GM19467 (cell line): Measurements from ENCODE around the gene INPPL1.
A peak's percentile ranks its signal among the peaks of the same experiment; 100 is the strongest.

Experiments
- ATAC-seq: cut with Tn5 transposase; IDR thresholded peaks from one replicate; pipeline ENCODE4 v1.9.1; 2021; ENCODE audit warnings: mild to moderate bottlenecking, moderate library complexity; ENCODE audit not compliant: unreplicated experiment

INPPL1 gene

GRCh38 chr11:72209101-72209500 lies 15.5 kb upstream of the INPPL1 start:
- ATAC-seq, result no peak

DNA sequence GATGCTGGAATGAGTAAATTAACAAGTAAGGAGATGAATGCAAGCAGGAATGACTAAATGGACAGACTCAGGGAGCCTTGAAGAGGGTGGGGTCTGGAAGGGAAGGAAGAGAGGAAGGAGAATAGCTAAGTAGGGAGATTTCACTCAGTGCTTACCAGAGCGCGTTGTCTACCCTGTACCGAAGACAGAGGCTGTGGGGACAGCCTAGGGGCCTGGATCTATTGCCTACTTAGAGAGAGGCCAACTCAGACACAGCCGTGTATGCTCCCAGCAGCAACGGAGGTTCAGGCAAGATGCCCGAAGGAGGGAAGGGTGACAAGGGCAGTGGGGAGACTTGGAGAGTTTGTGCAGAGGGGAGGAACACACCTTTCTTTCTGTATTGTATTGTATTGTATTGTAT lies 7.9 kb upstream of the INPPL1 start, which contains the start of gene FOLR2:
Gene FOLR2 (plus strand): TSS at position 157 of the 400 bp plus-strand sequence. CDS start 1,791 bp downstream, outside the sequence.
- ATAC-seq, result no peak

DNA sequence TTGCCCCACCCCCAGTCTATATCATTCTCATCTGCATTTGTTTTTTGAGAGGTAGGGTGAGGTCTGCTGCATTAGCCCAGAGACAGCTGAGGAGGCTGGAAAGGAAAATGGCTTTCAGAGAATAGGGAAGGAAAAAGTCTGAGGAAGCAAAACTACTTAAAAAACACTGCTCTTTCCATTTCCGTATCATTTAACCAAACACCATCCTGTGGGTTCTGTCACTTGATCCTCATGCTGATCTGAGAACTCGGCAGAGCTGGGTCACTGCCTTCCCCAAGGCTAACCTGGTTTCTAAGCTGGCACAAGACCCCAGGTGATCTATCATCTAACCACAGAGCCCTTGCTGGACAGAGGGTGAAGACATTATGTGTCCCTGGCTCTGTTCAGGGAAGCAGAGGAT lies 6.7 kb upstream of the INPPL1 start:
- no peak for ATAC-seq

DNA sequence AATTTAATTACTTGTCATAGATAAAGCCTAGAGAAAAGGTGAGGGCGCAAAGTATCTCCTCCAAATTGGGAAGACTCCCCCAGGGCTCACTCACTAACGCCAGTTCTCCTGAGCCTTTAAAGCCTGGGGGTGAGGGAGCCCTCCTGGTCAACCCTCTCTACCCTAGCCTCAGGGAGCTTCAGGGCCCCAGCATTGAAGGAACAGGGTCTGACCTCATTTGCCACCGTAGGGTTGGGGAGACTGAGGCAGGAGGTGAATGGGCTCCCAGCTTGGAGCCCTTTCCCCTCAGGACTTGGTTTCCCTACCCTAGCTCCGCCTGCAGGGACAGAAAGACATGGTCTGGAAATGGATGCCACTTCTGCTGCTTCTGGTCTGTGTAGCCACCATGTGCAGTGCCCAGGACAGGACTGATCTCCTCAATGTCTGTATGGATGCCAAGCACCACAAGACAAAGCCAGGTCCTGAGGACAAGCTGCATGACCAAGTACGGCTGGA lies 6.3 kb upstream of the INPPL1 start:
- ATAC-seq, result no peak

DNA sequence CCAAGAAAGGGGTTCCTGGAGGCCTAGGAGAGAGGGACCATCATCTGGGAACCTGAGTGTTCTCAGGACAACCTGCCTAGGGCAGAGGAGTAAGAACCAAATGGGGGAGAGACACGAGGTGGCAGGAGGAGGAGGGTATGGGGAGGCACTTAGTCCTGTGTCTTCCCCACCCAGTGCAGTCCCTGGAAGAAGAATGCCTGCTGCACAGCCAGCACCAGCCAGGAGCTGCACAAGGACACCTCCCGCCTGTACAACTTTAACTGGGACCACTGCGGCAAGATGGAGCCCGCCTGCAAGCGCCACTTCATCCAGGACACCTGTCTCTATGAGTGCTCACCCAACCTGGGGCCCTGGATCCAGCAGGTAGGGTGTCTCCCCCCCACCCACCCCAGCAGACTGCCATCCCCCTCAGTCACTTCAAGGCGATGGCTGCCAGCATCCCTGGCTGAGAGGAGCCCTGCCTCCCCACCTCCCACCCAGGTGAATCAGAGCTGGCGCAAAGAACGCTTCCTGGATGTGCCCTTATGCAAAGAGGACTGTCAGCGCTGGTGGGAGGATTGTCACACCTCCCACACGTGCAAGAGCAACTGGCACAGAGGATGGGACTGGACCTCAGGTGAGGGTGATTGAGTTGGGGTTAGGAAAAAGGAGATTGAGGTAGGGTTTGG lies 3.7 kb upstream of the INPPL1 start:
- no peak for ATAC-seq

DNA sequence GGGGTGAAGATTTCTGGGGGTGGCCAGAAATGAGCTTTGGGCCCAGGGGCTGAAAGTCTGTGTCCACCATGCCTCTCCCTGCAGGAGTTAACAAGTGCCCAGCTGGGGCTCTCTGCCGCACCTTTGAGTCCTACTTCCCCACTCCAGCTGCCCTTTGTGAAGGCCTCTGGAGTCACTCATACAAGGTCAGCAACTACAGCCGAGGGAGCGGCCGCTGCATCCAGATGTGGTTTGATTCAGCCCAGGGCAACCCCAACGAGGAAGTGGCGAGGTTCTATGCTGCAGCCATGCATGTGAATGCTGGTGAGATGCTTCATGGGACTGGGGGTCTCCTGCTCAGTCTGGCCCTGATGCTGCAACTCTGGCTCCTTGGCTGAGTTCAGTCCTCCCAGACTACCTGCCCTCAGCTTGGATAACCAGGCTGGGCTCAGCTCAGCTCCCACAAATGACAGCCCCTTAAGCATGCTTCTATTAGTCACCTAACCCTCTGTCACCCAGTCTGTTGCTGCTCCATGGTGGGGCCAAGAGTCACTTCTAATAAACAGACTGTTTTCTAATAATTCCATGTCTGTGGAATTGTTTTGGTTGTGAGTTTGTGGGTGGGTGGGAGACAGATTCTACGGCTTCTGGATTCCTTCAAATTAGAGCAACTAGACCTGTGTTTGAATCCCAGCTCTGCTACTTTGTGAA lies 3.0 kb upstream of the INPPL1 start:
- ATAC-seq, result no peak

GRCh38 chr11:72222106-72222891 lies 2.3 kb upstream of the INPPL1 start:
- ATAC-seq, result no peak

DNA sequence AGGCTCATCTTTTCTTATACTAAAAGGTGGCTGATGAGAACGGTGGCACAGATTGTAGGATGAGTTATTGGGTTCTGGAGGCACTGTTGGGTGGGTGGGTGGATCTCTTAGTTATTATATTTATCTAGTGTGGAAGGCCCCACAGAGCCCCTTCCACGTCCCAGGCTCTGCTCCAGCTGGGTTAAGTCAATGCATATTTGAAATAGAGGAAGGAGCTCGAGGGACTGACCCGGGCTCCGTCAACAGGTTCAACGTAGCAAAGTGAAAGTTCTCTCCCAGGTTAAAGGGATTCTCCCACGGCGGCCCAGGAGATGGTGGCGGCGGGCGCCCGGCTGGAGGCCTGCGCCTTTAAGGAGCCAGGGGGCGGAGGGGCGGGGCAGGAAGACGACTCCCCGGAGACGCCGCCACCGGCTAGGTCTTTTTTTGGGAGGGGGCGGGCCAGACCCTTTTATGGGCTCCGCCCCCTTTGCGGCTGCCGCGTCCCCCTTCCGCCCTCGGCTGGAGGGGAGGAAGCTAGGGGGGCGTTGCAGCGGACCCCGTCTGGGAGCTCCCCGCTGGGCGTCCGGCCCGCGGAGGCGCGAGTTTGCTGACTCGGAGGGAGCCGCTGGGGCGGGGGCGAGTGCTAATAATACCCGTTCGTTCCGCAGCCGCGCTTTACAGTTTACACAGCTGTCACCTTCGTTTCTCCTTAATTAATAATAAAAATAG lies 1.5 kb upstream of the INPPL1 start:
- ATAC-seq, result peak; percentile 53

DNA sequence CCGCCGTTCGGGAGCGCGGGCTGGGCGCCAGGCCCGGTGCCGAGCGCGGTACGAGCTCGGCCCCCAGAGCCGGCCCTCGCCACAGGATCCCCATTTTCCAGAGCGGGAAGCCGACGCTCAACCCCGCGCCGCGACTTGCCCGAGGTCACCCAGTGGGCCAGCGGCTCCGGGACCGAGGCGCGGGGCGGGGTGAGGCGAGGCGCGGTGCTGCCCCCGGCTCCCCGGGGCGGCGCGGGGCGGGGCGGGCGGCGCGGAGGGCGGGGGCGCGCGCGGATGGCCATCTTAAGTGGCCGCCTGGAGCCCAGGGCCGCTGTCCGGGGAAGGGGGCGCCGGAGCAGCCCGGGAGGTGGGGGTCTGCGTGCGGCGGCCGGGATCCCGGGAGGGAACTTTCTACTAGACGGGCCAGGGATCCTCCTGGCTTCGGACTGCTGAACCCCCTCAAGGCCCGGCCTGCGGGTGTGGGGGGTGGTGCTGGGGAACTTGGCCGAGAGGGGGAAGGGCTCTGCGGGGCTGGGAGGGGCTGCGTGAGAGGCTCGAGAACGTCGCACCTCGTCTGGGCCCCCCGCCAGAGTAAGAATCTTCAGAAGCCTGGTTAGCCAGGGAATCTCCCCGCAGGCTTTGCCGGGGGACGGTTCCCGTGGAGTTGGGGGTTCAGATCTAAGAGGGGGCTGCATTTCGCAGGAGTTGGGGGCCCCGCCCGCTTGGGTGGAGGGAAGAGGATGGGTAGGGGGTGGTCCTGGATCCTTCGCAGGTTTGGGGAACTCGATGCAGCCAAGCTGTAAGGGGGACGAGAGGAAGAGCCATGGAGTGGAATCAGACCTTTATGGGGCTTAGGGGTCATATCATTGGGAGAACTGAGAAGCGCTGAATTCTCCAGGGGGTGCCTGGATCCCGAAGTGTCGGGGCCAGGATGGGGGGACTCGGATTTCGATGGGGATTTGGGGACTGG lies 678 bp upstream of the INPPL1 start:
- peak; percentile 37 for ATAC-seq

DNA sequence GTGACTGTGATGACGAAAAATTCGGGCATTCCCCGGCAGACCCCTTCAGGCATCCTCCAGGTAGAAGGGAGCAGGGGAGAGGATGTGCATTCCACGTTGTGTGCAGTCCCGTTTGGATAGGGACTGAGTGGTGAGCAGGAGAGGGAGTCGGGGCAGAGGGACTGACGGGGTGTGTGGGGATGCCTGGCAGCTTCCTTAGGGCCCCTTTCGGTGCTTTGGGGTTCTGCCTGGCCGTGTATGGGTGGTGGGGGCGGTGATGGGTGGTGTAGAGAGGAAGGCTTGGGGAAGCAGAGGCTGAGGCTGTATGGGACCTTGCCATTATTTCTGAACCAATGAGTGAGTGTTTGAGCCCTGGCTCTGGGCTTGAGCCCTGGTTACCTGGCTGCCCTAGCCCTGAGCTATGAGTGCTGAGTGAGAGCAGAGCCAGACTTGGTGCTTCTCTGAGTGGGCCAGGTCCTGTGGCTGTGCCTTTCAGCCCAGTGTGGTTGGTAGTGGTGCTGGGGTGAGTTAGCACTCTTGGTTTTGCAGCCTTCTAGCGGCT lies 914 bp downstream of the INPPL1 start:
- ATAC-seq, result no peak

- ATAC-seq, result no peak
Observed at GRCh38 chr11:72226701-72227100, 2.1 kb downstream of the INPPL1 start.

DNA sequence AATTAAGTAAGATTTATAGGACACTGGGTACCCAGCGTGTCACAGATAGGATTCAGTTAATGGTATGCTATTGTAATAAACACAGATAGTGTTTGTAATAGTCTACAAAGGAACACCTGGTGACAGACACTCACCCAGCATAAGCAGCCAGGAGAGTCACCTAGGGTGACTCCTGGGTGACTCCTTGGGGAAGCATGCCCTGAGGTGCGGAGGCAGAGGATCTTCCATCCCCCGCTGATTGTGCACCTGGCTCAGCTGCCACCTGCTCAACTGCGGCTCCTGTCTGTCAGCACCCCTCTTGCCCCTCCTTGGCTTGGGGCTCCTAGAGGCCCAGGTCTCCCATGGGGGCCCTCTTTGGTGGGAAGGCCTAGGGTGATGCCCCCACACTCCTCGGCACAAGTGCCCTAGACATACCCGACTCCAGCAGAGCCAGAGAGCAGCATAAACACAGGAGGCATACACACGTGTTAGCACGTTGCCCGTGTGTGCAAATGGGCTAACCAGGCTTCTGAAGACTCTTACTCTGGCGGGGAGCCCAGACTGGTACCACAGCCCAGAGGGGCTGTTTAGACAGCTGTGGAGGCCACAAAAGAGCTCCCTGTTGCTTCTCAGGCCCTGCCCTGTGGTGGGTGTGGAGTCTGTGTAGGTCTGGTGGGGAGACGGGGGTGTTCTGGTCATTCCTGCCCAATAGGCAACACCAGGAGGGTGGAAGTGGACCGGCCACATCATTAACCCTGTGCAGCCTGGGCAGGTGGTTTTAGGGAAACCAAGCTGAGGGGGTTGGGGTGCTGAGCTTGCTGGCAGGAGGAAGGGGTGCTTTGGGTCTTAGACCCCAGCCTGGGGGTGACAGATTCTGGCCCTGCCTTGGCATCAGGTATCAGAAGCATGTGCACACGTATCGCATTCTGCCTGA lies 3.0 kb downstream of the INPPL1 start:
- no peak for ATAC-seq

DNA sequence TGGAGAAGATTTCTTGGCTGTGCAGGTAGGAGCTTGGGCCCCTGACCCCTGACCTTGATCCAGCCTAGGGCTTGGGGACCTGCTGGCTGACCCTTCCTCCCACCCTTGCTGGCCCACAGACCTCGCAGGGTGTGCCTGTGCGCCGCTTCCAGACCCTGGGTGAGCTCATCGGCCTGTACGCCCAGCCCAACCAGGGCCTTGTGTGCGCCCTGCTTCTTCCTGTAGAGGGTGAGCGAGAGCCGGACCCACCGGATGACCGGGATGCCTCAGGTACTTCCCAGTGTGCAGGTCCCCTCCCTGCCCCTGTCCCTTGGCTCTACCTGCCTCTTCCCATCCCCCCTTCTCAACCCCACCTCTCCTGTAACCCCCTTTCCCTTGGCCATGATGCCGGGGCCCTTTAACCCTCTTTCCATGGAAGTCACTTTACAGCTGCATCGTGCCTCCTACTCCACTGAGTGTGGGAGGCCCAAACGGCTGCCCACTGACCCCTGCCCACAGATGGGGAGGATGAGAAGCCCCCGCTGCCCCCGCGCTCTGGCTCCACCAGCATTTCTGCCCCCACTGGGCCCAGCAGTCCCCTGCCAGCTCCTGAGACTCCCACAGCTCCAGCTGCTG lies 3.8 kb downstream of the INPPL1 start:
- no peak for ATAC-seq

DNA sequence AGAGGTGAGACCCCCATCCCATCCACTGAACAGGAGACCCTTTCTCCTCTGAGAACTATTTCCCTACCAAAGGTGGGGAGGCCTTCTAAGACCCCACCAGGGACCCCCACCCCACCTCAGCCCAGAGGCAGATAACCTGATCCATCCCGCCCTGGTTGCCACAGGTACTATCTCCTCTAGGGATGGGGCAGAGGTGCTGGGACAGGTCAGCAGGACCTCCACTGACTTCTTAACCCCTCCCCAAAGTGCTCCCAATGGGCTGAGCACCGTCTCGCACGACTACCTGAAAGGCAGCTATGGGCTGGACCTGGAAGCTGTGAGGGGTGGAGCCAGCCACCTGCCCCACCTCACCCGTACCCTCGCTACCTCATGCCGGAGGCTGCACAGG lies 4.3 kb downstream of the INPPL1 start:
- no peak for ATAC-seq

DNA sequence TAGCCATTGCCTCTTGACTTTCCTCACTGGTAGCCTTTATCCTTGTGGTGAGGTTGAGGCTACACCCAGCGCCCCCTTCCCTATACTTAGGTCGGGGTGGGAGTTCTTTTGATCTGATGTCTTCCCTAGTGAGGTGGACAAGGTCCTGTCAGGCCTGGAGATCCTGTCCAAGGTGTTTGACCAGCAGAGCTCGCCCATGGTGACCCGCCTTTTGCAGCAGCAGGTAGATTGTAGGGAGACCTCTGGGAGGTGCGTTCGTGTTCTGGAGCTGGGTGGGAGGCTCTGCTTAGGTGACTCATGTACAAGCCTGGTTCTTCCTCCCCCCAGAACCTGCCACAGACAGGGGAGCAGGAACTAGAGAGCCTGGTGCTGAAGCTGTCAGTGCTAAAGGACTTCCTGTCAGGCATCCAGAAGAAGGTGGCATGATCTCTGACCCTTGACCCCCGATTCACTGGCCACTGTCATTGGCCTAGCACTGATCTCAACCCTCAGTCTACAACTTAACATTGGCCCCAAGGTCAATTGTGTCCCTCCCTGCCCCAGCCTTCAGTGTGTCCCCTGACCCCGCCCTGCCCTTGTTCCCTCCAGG lies 4.9 kb downstream of the INPPL1 start:
- ATAC-seq, result no peak

GRCh38 chr11:72229925-72230763 lies 5.6 kb downstream of the INPPL1 start:
- no peak for ATAC-seq
